ENCODE results near the gene MUC21.

DNA sequence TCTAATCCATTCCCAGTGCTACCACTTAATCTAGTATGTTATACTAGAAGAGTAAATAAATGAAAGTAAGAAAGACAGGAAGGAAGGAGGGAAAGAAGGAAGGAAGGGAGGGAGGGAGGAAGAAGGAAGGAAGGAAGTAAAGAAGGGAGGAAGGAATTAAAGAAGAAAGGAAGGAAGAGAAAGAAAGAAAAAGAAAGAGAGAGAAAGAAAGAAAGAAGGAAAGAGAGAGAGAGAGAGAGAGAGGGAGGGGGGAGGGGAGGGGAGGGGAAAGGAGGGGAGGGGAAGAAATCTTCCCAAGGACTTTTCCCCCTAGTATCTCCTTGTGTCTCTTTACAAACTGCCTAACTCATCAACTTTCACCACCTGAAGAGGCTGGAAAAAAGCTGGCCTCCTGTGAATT is 20.8 kb upstream of the MUC21 start:
- TF ChIP-seq EP300 (IDR thresholded peaks at IDR 0.05; ENCODE audit: borderline replicate concordance in 1 of 2, low read depth in 1 of 2, low read length in 1 of 2) (no peak), POLR2AphosphoS5 (IDR thresholded peaks at IDR 0.05; ENCODE audit: low read depth, low read length) (no peak), RFX5 (IDR thresholded peaks at IDR 0.05; ENCODE audit: low read length) (no peak), RCOR1 (IDR thresholded peaks at IDR 0.05; ENCODE audit: low read length) (no peak), TCF12 (IDR thresholded peaks at IDR 0.05) (no peak), RAD21 (IDR thresholded peaks at IDR 0.05; ENCODE audit: low read length) (no peak), EZH2phosphoT487 (IDR thresholded peaks at IDR 0.05; ENCODE audit: borderline replicate concordance, low read depth) (no peak), YY1 (IDR thresholded peaks at IDR 0.05; ENCODE audit: low read depth) (no peak), TEAD4 (IDR thresholded peaks at IDR 0.05; ENCODE audit: borderline replicate concordance, insufficient read depth) (no peak)
- TF ChIP-seq, protein P1, sequence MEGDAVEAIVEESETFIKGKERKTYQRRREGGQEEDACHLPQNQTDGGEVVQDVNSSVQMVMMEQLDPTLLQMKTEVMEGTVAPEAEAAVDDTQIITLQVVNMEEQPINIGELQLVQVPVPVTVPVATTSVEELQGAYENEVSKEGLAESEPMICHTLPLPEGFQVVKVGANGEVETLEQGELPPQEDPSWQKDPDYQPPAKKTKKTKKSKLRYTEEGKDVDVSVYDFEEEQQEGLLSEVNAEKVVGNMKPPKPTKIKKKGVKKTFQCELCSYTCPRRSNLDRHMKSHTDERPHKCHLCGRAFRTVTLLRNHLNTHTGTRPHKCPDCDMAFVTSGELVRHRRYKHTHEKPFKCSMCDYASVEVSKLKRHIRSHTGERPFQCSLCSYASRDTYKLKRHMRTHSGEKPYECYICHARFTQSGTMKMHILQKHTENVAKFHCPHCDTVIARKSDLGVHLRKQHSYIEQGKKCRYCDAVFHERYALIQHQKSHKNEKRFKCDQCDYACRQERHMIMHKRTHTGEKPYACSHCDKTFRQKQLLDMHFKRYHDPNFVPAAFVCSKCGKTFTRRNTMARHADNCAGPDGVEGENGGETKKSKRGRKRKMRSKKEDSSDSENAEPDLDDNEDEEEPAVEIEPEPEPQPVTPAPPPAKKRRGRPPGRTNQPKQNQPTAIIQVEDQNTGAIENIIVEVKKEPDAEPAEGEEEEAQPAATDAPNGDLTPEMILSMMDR (IDR thresholded peaks at IDR 0.05) = no peak
- TF ChIP-seq, protein P2, sequence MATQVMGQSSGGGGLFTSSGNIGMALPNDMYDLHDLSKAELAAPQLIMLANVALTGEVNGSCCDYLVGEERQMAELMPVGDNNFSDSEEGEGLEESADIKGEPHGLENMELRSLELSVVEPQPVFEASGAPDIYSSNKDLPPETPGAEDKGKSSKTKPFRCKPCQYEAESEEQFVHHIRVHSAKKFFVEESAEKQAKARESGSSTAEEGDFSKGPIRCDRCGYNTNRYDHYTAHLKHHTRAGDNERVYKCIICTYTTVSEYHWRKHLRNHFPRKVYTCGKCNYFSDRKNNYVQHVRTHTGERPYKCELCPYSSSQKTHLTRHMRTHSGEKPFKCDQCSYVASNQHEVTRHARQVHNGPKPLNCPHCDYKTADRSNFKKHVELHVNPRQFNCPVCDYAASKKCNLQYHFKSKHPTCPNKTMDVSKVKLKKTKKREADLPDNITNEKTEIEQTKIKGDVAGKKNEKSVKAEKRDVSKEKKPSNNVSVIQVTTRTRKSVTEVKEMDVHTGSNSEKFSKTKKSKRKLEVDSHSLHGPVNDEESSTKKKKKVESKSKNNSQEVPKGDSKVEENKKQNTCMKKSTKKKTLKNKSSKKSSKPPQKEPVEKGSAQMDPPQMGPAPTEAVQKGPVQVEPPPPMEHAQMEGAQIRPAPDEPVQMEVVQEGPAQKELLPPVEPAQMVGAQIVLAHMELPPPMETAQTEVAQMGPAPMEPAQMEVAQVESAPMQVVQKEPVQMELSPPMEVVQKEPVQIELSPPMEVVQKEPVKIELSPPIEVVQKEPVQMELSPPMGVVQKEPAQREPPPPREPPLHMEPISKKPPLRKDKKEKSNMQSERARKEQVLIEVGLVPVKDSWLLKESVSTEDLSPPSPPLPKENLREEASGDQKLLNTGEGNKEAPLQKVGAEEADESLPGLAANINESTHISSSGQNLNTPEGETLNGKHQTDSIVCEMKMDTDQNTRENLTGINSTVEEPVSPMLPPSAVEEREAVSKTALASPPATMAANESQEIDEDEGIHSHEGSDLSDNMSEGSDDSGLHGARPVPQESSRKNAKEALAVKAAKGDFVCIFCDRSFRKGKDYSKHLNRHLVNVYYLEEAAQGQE (IDR thresholded peaks at IDR 0.05; ENCODE audit: low read depth, low read length) = no peak
- TF ChIP-seq, protein P3, sequence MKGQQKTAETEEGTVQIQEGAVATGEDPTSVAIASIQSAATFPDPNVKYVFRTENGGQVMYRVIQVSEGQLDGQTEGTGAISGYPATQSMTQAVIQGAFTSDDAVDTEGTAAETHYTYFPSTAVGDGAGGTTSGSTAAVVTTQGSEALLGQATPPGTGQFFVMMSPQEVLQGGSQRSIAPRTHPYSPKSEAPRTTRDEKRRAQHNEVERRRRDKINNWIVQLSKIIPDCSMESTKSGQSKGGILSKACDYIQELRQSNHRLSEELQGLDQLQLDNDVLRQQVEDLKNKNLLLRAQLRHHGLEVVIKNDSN (IDR thresholded peaks at IDR 0.05; ENCODE audit: borderline replicate concordance, low read depth) = no peak

Data from SK-N-SH (cell line).